Erythroblast (primary cell): ENCODE results near the gene TEX50.

Experiments used
- GATA1 ChIP-seq: IDR thresholded peaks from 2 replicates; pipeline ENCODE4 v1.6.1; 2011; ENCODE audit warnings: low read depth, mild to moderate bottlenecking, control low read depth, low read length, moderate library complexity
- POLR2A ChIP-seq: IDR thresholded peaks from 2 replicates; pipeline ENCODE4 v1.6.1; 2011; ENCODE audit warnings: mild to moderate bottlenecking, low read length

DNA sequence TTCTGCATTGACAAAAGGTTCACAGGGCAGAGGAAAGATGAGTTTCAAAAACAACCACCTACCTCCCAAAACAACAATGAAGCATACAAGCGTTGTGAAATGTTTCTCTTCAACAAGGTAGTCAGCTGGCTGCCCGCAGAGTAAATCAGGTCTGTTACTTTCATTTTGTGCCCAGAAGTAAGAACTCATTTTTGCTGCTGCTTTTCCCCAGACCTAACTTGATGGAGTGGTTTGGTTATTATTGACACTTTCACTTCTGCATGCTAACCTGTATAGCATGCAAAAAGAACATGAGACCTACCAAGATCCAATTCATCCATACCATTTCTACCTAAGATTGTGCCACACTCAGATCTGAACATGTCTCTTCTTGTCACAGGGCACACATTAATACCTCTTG lies 33.5 kb upstream of the TEX50 start:
- no peak for TF ChIP-seq POLR2A
- no peak for TF ChIP-seq GATA1
